Ovary (tissue), 9 donors: ENCODE measurements around the gene ADAT2. TPM values are rescaled to one million over a fixed set of nuclear protein-coding genes. Genes with fewer than 3 reads are reported as not detected.

ENCODE experiments used
- DNase-seq, 5 donors: peaks; one replicate each; pipeline ENCODE4 v3.0.0-alpha.2; 2019 to 2020
- H3K27ac ChIP-seq, 2 donors: fragments of 200-600 bp; one replicate each; pipeline versions ENCODE4 v1.5.1 to v1.8.0; 2019 to 2022
- H3K27me3 ChIP-seq: fragments of 200-600 bp; one replicate; pipeline ENCODE4 v1.8.0; 2022
- H3K36me3 ChIP-seq: fragments of 200-600 bp; sonication (generic); one replicate; pipeline ENCODE4 v1.5.1; 2019
- H3K4me1 ChIP-seq: one replicate; pipeline ENCODE4 v1.8.1; 2013; ENCODE audit warnings: mild to moderate bottlenecking, moderate library complexity; ENCODE audit not compliant: insufficient read depth
- H3K4me3 ChIP-seq: fragments of 200-600 bp; sonication (generic); one replicate; pipeline ENCODE4 v1.5.1; 2017
- H3K9me3 ChIP-seq, 2 donors: fragments of 200-600 bp in 1 of 2; sonication (generic) in 1 of 2; one replicate each; pipeline versions ENCODE4 v1.5.1 to v1.8.1; 2013 to 2019; ENCODE audit warnings: mild to moderate bottlenecking in 1 of 2, moderate library complexity in 1 of 2
- EP300 ChIP-seq: sonication (generic); formaldehyde crosslinking; IDR thresholded peaks from one replicate; pipeline ENCODE4 v1.6.1; 2017; ENCODE audit warnings: antibody characterized with exemption
- POLR2A ChIP-seq: fragments of 450-650 bp; IDR thresholded peaks from one replicate; pipeline ENCODE4 v1.6.1; 2017; ENCODE audit warnings: antibody characterized with exemption, mild to moderate bottlenecking, moderate library complexity
- WGBS, 3 donors: extraction: QIAGEN DNeasy Blood & Tissue Kit in 1 of 3; methylation state at CpG; one replicate each; pipeline versions ENCODE4 v1.1.5 to v1.1.7; 2013 to 2017; 5-methylcytosine and 5-hydroxymethylcytosine counted together
- intact Hi-C, 4 donors: fragments of 100-400 bp; cut with DNase I; formaldehyde crosslinking; loops; one replicate each; pipeline versions ENCODE4 v1.11.0 to v1.15.1; 2022 to 2023
- polyA plus RNA-seq, 2 donors: library from polyadenylated mRNA; stranded (reverse); fragments of 200-250 nt in 1 of 2; fragments of 350-450 nt in 1 of 2; fragmentation: Illumina TruSeq in 1 of 2; extraction: RNeasy Lipid Tissue Mini Kit (QIAGEN cat#74804) in 1 of 2; gene quantifications; one replicate each; pipeline ENCODE4 v1.2.3, GENCODE V29; 2013 to 2014
- total RNA-seq, 7 donors: library from RNA; depleted of rRNA in 2 of 7; stranded (reverse); fragments of >200 nt in 2 of 7; fragmentation: NEBNext Ultra II Directional in 3 of 7; extraction: Animal tissue kit (Norgen Biotek cat#: 25700) in 3 of 7; gene quantifications; one replicate each; pipeline versions ENCODE4 v1.1.0 to v1.2.4, GENCODE V29; 2016 to 2023
- TF ChIP-seq, protein P1 (sequence below), 3 donors: fragments of 450-650 bp in 2 of 3; fragments of 200-600 bp in 1 of 3; IDR thresholded peaks; one replicate each; pipeline versions ENCODE4 v1.5.1 to v1.8.0; 2016 to 2022; ENCODE audit warnings: antibody characterized with exemption in 3 of 3, mild to moderate bottlenecking in 1 of 3
- donor health status: DM: no; HTN: no; CAD: no; lungs with moderate emphysema.
- donor health status: DM: no; HTN: no; CAD: no.
- donor health status: Bipolar disorder and iron deficiency.
- donor health status: DM: yes; HTN: yes; CAD: no.
- donor health status: DM: no; HTN: no; CAD: no.
- donor health status: DM: yes; HTN: yes; CAD: no.

The ADAT2 gene
- total and polyA plus RNA-seq, 9 donors: 1.9 to 6.1 (median 4.6) TPM

- Histone ChIP-seq H3K9me3 (no peaks in the 10 kb centered on the region), H3K27ac (no peak overlapping the region), H3K27me3 (no peaks in the 10 kb centered on the region), H3K36me3 (no peaks in the 10 kb centered on the region), H3K4me1 (no peaks in the 10 kb centered on the region), H3K4me3 (no peak overlapping the region)
- intact Hi-C loops: no loop called here
- TF ChIP-seq EP300: no peak
- no peak for DNase-seq
- 96 to 99% (median 98%) methylated on average over 1 of the region's 1 CpG for WGBS, 3 donors
Observed at GRCh38 chr6:143490244-143490643, 39.7 kb upstream of the ADAT2 start.

GRCh38 chr6:143486752-143487151, 36.3 kb upstream of the ADAT2 start:
- TF ChIP-seq, protein P1, sequence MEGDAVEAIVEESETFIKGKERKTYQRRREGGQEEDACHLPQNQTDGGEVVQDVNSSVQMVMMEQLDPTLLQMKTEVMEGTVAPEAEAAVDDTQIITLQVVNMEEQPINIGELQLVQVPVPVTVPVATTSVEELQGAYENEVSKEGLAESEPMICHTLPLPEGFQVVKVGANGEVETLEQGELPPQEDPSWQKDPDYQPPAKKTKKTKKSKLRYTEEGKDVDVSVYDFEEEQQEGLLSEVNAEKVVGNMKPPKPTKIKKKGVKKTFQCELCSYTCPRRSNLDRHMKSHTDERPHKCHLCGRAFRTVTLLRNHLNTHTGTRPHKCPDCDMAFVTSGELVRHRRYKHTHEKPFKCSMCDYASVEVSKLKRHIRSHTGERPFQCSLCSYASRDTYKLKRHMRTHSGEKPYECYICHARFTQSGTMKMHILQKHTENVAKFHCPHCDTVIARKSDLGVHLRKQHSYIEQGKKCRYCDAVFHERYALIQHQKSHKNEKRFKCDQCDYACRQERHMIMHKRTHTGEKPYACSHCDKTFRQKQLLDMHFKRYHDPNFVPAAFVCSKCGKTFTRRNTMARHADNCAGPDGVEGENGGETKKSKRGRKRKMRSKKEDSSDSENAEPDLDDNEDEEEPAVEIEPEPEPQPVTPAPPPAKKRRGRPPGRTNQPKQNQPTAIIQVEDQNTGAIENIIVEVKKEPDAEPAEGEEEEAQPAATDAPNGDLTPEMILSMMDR (IDR thresholded peaks at IDR 0.05): no peak
- TF ChIP-seq EP300 (no peak), POLR2A (no peak)
- no peaks in the 10 kb centered on the region for H3K27me3 ChIP-seq
- WGBS, 3 donors: 88 to 89% (median 89%) methylated on average over 3 of the region's 3 CpGs

DNA sequence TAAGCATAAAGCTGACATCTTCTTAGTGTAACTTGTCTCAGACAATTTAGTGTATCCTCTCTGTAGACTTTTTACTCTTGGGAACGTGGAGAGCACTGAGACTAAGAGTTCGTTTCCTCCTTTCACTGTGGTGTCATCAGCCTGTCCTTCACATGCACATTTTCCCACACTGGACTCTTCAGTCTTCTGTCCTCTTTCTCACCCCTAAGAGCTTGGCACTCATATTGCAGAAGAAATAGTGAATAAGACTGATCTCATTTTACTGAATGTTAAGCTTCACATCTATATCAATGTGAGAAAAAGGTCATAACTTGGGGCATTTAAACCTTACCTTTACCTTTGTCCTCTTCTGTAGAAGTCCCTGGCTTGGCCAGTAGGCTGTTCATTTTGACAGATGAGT, 35.5 kb upstream of the ADAT2 start:
- no peaks in the 10 kb centered on the region for H3K4me1 ChIP-seq
- H3K27me3 ChIP-seq: no peaks in the 10 kb centered on the region
- H3K9me3 ChIP-seq: no peaks in the 10 kb centered on the region
- no peaks in the 10 kb centered on the region for H3K36me3 ChIP-seq
- no peak overlapping the region for H3K27ac ChIP-seq
- intact Hi-C loops: no loop called here
- no peak for DNase-seq
- TF ChIP-seq POLR2A (no peak), EP300 (no peak)
- TF ChIP-seq, protein P1 (IDR thresholded peaks at IDR 0.05): no peak
- H3K4me3 ChIP-seq: no peak overlapping the region
- 80 to 87% (median 85%) methylated on average over 2 of the region's 2 CpGs for WGBS, 3 donors

More at GRCh38 chr6:143486752-143487151, 36.3 kb upstream of the ADAT2 start:
- no peaks in the 10 kb centered on the region for H3K36me3 ChIP-seq
- H3K4me3 ChIP-seq: no peak overlapping the region
- intact Hi-C loops: no loop called here
- H3K4me1 ChIP-seq: no peaks in the 10 kb centered on the region
- no peaks in the 10 kb centered on the region for H3K9me3 ChIP-seq
- no peak for DNase-seq
- no peak overlapping the region for H3K27ac ChIP-seq

DNA sequence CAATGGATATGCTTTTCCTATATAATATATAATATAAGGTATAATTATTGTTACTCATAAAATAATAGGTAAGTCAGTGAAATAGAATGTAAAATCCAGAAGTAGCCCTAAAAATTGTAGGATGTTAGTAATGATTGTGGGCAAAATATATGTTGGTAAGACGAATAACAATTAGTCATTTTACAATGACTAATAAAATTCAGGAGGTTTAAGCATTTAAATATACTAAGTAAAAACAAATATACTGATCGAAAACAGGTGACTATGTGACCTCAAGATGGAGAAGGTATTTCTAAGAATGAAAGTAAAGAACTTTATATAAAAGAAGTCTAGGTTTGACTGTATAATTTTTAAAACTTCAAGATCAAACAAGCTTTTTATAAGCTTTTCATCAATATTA, 32.1 kb upstream of the ADAT2 start:
- H3K4me3 ChIP-seq: no peak overlapping the region
- TF ChIP-seq EP300: no peak
- TF ChIP-seq, protein P1 (IDR thresholded peaks at IDR 0.05): no peak
- no peak for TF ChIP-seq POLR2A
- H3K27ac ChIP-seq: no peak overlapping the region
- no peaks in the 10 kb centered on the region for H3K4me1 ChIP-seq
- 67 to 98% (median 95%) methylated on average over 2 of the region's 2 CpGs for WGBS, 3 donors
- H3K36me3 ChIP-seq: no peaks in the 10 kb centered on the region
- H3K9me3 ChIP-seq: no peaks in the 10 kb centered on the region
- no peaks in the 10 kb centered on the region for H3K27me3 ChIP-seq
- DNase-seq: no peak
- intact Hi-C loops: no loop called here

DNA sequence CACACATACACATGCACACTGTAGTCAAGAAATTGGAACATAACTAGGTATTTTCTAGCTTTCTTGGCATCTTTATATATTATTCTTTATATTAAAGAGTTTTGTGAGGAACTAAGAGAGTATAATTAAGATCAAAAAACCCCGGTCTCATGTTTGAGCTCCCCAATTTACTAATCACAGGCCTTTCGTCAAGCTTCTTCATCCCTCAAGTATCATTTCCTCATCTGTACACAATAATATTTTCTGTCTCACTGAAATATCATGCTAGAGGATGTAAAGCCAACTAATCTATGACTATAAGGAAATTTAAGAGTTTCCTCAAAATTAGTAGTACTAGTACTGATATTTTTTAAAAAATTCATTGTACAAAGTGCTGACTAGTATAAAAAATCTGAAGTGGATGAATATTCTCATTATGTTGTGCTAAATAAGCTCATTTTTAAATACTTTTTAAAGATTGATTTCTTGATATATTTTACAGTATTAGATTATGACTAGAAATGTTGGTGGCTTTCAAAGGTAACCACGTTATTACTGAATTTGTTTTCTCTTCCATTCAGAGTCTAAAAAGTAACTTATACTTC, 28.1 kb upstream of the ADAT2 start:
- DNase-seq: no peak
- no peaks in the 10 kb centered on the region for H3K36me3 ChIP-seq
- intact Hi-C loops: no loop called here
- H3K4me3 ChIP-seq: no peak overlapping the region
- no peaks in the 10 kb centered on the region for H3K9me3 ChIP-seq
- H3K27me3 ChIP-seq: no peaks in the 10 kb centered on the region
- TF ChIP-seq, protein P1 (IDR thresholded peaks at IDR 0.05): no peak
- TF ChIP-seq POLR2A: no peak
- no peak for TF ChIP-seq EP300
- no peaks in the 10 kb centered on the region for H3K4me1 ChIP-seq
- no peak overlapping the region for H3K27ac ChIP-seq
- 95 to 97% (median 97%) methylated on average over 3 of the region's 3 CpGs for WGBS, 3 donors
